Colonic mucosa (tissue), 4 donors: Measurements from ENCODE around the gene RANGAP1. TPM values are rescaled to one million over a fixed set of nuclear protein-coding genes. Genes with fewer than 3 reads are reported as not detected.

Experiments used
- DNase-seq: peaks from one replicate; pipeline ENCODE4 v3.0.0-alpha.2; 2020
- H3K27ac ChIP-seq: fragments of 200-600 bp; one replicate; pipeline ENCODE4 v1.8.0; 2021
- H3K27me3 ChIP-seq: fragments of 200-600 bp; one replicate; pipeline ENCODE4 v1.8.0; 2021
- H3K36me3 ChIP-seq: fragments of 200-600 bp; one replicate; pipeline ENCODE4 v1.8.0; 2021
- H3K4me1 ChIP-seq: fragments of 200-600 bp; one replicate; pipeline ENCODE4 v1.8.0; 2021; ENCODE audit warnings: mild to moderate bottlenecking
- H3K4me3 ChIP-seq: fragments of 200-600 bp; one replicate; pipeline ENCODE4 v1.8.0; 2021
- H3K9ac ChIP-seq, 2 donors: one replicate each; pipeline ENCODE4 v1.7.0; 2013; ENCODE audit warnings: control low read depth in 2 of 2, low read depth in 2 of 2, low read length in 2 of 2
- H3K9me3 ChIP-seq: fragments of 200-600 bp; one replicate; pipeline ENCODE4 v1.8.0; 2021
- intact Hi-C: fragments of 100-400 bp; cut with DNase I; formaldehyde crosslinking; loops from one replicate; pipeline ENCODE4 v1.14.1; 2022
- total RNA-seq, 2 donors: library from RNA; stranded (reverse); fragmentation: NEBNext Ultra II Directional in 1 of 2; extraction: Animal tissue kit (Norgen Biotek cat#: 25700) in 1 of 2; gene quantifications; one replicate each; pipeline ENCODE4 v1.2.1, GENCODE V29; 2021
- TF ChIP-seq, protein P1 (sequence below): fragments of 200-600 bp; IDR thresholded peaks from one replicate; pipeline ENCODE4 v1.8.0; 2022; ENCODE audit warnings: antibody characterized with exemption, mild to moderate bottlenecking
- donor health status: healthy.
- donor health status: DM: no; HTN: no; CAD: no.
- donor health status: DM: no; HTN: no; CAD: no.

Gene RANGAP1
- total RNA-seq, 2 donors from 2014 or later = 35.5 to 124 TPM

DNA sequence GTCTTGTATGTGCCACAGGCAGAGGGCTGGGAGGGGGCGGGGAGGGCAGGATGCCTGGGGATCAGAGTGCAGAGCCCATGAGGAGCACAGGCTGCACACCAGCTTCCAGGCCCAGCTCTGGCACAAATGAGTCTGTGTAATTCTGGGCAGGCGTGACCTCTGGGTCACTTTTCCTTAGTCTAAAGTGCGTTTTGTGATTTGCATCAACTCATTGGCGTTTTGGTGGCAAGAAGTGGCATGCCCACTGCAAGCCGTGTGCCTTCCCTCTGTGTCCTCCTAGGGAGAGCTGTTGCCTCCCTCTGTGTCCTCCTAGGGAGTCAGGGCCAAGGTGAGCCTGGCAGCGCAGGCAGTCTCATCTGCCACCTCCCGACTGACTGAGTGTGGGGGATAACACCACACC lies 62.5 kb downstream of the RANGAP1 start:
- Histone ChIP-seq H3K36me3 (no peaks in the 10 kb centered on the region), H3K27ac (no peak overlapping the region), H3K9me3 (no peaks in the 10 kb centered on the region), H3K27me3 (no peaks in the 10 kb centered on the region), H3K4me1 (no peaks in the 10 kb centered on the region), H3K4me3 (no peak overlapping the region), H3K9ac (no peak overlapping the region)
- intact Hi-C loops = no loop called here
- TF ChIP-seq, protein P1, sequence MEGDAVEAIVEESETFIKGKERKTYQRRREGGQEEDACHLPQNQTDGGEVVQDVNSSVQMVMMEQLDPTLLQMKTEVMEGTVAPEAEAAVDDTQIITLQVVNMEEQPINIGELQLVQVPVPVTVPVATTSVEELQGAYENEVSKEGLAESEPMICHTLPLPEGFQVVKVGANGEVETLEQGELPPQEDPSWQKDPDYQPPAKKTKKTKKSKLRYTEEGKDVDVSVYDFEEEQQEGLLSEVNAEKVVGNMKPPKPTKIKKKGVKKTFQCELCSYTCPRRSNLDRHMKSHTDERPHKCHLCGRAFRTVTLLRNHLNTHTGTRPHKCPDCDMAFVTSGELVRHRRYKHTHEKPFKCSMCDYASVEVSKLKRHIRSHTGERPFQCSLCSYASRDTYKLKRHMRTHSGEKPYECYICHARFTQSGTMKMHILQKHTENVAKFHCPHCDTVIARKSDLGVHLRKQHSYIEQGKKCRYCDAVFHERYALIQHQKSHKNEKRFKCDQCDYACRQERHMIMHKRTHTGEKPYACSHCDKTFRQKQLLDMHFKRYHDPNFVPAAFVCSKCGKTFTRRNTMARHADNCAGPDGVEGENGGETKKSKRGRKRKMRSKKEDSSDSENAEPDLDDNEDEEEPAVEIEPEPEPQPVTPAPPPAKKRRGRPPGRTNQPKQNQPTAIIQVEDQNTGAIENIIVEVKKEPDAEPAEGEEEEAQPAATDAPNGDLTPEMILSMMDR = no peak
- DNase-seq = no peak

DNA sequence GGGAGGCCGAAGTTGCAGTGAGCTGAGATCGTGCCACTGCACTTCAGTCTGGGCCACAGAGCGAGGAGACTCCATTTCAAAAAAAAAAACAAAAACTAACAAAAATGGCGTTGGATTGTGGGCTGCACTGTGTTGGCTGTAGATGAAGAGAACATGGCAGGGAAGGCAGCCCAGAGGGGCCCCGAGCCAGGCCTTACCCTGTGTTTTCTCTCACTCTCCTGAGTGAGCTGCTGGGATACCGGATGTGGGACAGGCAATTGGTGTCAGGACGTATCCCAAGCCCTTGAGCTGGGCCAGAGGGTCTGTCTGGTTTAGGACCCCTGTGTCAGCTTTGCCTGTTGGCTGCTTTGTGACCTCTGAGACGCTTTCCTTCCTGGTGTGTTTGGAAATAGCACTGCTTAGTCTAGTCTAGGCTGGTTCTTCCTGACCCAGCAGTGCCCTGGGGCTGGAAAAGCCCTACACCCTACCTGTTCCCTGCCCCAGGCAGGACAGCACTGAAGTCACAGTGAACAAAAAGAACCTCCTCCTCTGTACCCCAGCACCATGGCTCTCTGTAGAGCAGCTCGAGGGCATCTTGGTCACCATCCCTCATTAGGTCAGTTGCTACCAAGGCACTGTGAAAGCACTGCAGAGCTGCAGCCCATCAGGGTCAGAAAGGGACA lies 63.0 kb downstream of the RANGAP1 start:
- TF ChIP-seq, protein P1 = no peak
- intact Hi-C loops = no loop called here
- H3K27me3 ChIP-seq = no peaks in the 10 kb centered on the region
- no peaks in the 10 kb centered on the region for H3K4me1 ChIP-seq
- DNase-seq = no peak
- no peak overlapping the region for H3K9ac ChIP-seq
- H3K36me3 ChIP-seq = no peaks in the 10 kb centered on the region
- H3K9me3 ChIP-seq = no peaks in the 10 kb centered on the region
- no peak overlapping the region for H3K4me3 ChIP-seq
- no peak overlapping the region for H3K27ac ChIP-seq

DNA sequence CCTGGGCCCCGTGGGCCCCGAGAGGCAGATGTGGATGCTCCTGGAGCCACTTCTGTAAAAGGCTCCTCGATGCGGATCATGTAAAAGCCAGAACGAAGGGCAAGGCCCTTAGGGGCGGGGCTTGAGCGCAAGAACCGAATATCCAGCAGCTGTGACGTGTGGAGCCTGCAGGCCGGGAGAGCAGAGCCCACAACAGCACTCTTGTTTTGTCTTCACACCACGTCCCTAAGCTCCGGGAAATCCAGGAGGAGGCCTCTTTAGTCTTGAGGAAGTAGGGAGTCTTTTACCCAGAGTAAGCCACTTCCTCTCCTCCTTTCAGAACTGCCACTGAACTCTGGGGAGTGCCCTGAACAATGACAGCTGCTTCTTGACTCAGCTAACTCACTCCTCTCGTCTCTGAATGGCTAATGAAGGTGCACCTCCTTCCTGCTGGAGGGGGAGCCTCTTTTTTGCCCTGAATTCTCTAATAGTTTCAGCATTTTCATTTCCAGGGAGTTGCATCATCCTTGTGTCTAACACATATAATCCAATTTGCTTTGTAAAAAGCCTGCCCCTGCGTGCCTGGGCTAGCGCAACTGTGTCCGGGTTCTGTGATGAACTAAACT lies 68.3 kb downstream of the RANGAP1 start:
- intact Hi-C loops = no loop called here
- Histone ChIP-seq H3K27ac (peak overlapping the region; percentile 60), H3K27me3 (no peaks in the 10 kb centered on the region), H3K9ac (peak overlapping the region; percentile 48 to 50), H3K9me3 (no peaks in the 10 kb centered on the region), H3K36me3 (no peaks in the 10 kb centered on the region), H3K4me3 (no peak overlapping the region), H3K4me1 (no peaks in the 10 kb centered on the region)
- DNase-seq = peak; percentile 44
- TF ChIP-seq, protein P1 = no peak

DNA sequence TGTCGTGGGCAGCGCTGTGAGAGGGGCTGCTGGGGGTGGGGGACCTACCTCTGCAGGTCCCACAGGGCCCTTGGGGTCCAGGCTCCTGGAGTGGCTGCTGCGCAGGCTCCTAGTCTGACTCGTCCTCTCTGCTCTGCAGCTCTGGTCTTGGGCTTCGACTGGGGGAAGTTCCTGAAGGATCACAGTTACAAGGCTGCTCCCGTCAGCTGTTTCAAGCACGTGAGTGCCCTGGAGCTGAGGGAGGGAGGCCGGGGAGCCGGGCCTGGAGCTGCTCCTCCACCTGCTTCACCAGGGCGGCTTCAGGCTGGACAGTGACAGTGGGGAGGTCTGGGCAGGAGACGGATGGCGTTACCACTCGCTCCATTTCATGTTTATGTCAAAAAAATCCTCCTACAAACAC lies 69.0 kb downstream of the RANGAP1 start:
- DNase-seq = no peak
- TF ChIP-seq, protein P1 = no peak
- peak overlapping the region in 1 of 2 donors; percentile 48 for H3K9ac ChIP-seq
- H3K4me1 ChIP-seq = no peaks in the 10 kb centered on the region
- H3K27me3 ChIP-seq = no peaks in the 10 kb centered on the region
- no peak overlapping the region for H3K4me3 ChIP-seq
- H3K36me3 ChIP-seq = no peaks in the 10 kb centered on the region
- intact Hi-C loops = no loop called here
- no peaks in the 10 kb centered on the region for H3K9me3 ChIP-seq
- peak overlapping the region; percentile 60 for H3K27ac ChIP-seq

- no peak overlapping the region for H3K4me3 ChIP-seq
- no peaks in the 10 kb centered on the region for H3K36me3 ChIP-seq
- no peaks in the 10 kb centered on the region for H3K9me3 ChIP-seq
- no peak overlapping the region for H3K9ac ChIP-seq
- no peak overlapping the region for H3K27ac ChIP-seq
- no peaks in the 10 kb centered on the region for H3K27me3 ChIP-seq
- H3K4me1 ChIP-seq = no peaks in the 10 kb centered on the region
- TF ChIP-seq, protein P1 = no peak
- intact Hi-C loops = no loop called here
- DNase-seq = no peak
Observed at GRCh38 chr22:41215926-41216325, 70.1 kb downstream of the RANGAP1 start.
